ENCODE results near the gene LOXL1.

DNA sequence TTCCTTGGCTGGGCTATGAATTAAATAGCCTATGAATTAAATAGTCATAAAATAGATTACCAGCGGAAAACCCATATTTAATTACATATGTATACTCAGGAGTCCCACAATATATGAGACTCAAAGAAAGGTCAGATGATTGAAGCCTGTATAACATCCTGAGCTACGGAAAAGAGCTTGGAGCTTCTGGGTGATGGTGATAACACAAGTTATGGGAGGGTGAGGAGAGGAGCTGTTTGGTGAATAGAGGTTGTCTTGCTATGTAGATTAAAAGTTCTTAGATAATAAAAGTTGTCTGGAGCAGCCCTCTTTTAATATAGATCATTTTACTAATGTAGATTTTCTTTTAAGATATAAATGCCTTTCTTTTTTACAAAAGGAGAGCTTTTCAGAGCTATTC is 70.0 kb downstream of the LOXL1 start:
- TF ChIP-seq, protein P1, sequence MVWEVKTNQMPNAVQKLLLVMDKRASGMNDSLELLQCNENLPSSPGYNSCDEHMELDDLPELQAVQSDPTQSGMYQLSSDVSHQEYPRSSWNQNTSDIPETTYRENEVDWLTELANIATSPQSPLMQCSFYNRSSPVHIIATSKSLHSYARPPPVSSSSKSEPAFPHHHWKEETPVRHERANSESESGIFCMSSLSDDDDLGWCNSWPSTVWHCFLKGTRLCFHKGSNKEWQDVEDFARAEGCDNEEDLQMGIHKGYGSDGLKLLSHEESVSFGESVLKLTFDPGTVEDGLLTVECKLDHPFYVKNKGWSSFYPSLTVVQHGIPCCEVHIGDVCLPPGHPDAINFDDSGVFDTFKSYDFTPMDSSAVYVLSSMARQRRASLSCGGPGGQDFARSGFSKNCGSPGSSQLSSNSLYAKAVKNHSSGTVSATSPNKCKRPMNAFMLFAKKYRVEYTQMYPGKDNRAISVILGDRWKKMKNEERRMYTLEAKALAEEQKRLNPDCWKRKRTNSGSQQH (CRISPR knock-in tag; IDR thresholded peaks at IDR 0.05; ENCODE audit: low read depth), result no peak
- TF ChIP-seq RFX5 (IDR thresholded peaks at IDR 0.05; ENCODE audit: low read depth, low read length) (no peak), REL (CRISPR knock-in tag; conservative IDR thresholded peaks at IDR 0.05) (no peak), NFIC (IDR thresholded peaks at IDR 0.05; ENCODE audit: low read length) (no peak), SP2 (CRISPR knock-in tag; IDR thresholded peaks at IDR 0.05) (no peak), KLF15 (CRISPR knock-in tag; IDR thresholded peaks at IDR 0.05; ENCODE audit: borderline replicate concordance) (no peak)
- TF ChIP-seq, protein P2, sequence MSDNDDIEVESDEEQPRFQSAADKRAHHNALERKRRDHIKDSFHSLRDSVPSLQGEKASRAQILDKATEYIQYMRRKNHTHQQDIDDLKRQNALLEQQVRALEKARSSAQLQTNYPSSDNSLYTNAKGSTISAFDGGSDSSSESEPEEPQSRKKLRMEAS (IDR thresholded peaks at IDR 0.05), result no peak
- TF ChIP-seq, protein P3, sequence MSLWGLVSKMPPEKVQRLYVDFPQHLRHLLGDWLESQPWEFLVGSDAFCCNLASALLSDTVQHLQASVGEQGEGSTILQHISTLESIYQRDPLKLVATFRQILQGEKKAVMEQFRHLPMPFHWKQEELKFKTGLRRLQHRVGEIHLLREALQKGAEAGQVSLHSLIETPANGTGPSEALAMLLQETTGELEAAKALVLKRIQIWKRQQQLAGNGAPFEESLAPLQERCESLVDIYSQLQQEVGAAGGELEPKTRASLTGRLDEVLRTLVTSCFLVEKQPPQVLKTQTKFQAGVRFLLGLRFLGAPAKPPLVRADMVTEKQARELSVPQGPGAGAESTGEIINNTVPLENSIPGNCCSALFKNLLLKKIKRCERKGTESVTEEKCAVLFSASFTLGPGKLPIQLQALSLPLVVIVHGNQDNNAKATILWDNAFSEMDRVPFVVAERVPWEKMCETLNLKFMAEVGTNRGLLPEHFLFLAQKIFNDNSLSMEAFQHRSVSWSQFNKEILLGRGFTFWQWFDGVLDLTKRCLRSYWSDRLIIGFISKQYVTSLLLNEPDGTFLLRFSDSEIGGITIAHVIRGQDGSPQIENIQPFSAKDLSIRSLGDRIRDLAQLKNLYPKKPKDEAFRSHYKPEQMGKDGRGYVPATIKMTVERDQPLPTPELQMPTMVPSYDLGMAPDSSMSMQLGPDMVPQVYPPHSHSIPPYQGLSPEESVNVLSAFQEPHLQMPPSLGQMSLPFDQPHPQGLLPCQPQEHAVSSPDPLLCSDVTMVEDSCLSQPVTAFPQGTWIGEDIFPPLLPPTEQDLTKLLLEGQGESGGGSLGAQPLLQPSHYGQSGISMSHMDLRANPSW (CRISPR knock-in tag; IDR thresholded peaks at IDR 0.05; ENCODE audit: borderline replicate concordance), result no peak
- TF ChIP-seq, protein P4, sequence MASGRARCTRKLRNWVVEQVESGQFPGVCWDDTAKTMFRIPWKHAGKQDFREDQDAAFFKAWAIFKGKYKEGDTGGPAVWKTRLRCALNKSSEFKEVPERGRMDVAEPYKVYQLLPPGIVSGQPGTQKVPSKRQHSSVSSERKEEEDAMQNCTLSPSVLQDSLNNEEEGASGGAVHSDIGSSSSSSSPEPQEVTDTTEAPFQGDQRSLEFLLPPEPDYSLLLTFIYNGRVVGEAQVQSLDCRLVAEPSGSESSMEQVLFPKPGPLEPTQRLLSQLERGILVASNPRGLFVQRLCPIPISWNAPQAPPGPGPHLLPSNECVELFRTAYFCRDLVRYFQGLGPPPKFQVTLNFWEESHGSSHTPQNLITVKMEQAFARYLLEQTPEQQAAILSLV (CRISPR knock-in tag; IDR thresholded peaks at IDR 0.05; ENCODE audit: borderline replicate concordance), result no peak
- TF ChIP-seq, protein P5, sequence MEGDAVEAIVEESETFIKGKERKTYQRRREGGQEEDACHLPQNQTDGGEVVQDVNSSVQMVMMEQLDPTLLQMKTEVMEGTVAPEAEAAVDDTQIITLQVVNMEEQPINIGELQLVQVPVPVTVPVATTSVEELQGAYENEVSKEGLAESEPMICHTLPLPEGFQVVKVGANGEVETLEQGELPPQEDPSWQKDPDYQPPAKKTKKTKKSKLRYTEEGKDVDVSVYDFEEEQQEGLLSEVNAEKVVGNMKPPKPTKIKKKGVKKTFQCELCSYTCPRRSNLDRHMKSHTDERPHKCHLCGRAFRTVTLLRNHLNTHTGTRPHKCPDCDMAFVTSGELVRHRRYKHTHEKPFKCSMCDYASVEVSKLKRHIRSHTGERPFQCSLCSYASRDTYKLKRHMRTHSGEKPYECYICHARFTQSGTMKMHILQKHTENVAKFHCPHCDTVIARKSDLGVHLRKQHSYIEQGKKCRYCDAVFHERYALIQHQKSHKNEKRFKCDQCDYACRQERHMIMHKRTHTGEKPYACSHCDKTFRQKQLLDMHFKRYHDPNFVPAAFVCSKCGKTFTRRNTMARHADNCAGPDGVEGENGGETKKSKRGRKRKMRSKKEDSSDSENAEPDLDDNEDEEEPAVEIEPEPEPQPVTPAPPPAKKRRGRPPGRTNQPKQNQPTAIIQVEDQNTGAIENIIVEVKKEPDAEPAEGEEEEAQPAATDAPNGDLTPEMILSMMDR (CRISPR knock-in tag; IDR thresholded peaks at IDR 0.05), result no peak
